Measurements from ENCODE around the gene WASHC2A.
A peak's percentile ranks its signal among the peaks of the same experiment; 100 is the strongest.
"Not testable (repeated sequence)": the region's sequence is repeated elsewhere in the genome, so short reads cannot be mapped to it uniquely, and the experiment has no call there.

The WASHC2A gene, protein sequence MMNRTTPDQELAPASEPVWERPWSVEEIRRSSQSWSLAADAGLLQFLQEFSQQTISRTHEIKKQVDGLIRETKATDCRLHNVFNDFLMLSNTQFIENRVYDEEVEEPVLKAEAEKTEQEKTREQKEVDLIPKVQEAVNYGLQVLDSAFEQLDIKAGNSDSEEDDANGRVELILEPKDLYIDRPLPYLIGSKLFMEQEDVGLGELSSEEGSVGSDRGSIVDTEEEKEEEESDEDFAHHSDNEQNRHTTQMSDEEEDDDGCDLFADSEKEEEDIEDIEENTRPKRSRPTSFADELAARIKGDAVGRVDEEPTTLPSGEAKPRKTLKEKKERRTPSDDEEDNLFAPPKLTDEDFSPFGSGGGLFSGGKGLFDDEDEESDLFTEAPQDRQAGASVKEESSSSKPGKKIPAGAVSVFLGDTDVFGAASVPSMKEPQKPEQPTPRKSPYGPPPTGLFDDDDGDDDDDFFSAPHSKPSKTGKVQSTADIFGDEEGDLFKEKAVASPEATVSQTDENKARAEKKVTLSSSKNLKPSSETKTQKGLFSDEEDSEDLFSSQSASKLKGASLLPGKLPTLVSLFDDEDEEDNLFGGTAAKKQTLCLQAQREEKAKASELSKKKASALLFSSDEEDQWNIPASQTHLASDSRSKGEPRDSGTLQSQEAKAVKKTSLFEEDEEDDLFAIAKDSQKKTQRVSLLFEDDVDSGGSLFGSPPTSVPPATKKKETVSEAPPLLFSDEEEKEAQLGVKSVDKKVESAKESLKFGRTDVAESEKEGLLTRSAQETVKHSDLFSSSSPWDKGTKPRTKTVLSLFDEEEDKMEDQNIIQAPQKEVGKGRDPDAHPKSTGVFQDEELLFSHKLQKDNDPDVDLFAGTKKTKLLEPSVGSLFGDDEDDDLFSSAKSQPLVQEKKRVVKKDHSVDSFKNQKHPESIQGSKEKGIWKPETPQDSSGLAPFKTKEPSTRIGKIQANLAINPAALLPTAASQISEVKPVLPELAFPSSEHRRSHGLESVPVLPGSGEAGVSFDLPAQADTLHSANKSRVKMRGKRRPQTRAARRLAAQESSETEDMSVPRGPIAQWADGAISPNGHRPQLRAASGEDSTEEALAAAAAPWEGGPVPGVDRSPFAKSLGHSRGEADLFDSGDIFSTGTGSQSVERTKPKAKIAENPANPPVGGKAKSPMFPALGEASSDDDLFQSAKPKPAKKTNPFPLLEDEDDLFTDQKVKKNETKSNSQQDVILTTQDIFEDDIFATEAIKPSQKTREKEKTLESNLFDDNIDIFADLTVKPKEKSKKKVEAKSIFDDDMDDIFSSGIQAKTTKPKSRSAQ (N-terminal part only)

GRCh38 chr10:50067546-50068351 is at the start of gene WASHC2A:
WASHC2A (plus strand) TSS chr10:50067954; CDS start chr10:50068006, 52 bp downstream.
- DNase-seq = peak; percentile 95

DNA sequence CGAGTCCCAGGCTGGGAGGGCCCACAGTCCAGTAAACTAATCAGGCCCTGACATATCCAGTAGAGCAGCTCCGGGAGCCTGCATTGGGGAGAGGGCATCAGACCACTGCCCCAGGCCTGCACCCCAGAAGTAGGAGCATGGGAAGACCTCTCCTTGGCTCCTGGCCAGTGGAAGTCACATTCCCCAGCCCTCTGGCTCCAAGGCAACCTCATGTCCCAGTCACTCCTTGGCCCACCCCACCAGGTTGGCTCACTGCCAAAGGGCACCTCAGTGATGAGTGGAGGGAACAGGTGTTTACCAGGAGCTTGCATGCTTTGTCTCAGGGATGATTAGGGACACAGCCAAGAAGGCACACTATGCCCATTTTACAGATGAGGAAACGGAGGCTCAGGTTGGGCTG is 48.5 kb upstream of the WASHC2A start:
- not testable (repeated sequence) for DNase-seq

GRCh38 chr10:50020451-50021024 is 47.2 kb upstream of the WASHC2A start:
- not testable (repeated sequence) for DNase-seq

GRCh38 chr10:50021646-50022045 is 46.1 kb upstream of the WASHC2A start:
- no peak for DNase-seq

DNA sequence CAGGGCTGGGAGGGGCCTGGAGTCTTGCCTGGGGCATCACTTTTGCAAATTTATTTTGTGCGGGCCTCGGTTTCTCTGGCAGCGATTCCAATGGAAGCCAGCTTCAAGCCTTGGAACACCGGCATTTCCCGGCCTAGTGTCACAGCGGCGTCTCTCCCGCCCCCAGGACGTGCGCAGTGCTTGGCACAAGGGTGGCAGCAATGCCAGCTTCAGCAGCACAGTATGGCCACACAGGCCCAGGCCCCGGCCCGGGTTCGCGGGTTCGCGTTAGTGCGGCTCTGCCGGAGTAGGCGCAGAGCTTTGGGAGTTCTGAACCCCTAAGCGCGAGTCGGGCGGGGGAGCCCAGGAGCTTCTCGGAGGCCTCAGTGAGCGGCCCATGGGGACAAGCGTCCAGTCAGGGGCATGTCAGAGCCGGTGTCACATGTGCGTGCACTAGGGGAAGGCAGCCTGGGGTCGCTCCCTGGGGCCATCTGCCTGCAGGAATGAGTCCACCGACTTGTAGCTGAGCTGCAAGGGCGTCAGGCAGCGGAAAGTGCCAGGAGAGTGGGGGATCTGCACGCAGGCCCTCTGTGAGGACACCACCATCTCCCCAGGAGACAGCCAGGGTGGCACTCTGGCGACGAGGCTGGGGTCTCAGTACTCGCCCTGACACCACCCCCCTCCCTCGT is 42.9 kb upstream of the WASHC2A start:
- not testable (repeated sequence) for DNase-seq

- DNase-seq = no peak
These were observed 42.1 kb upstream of the WASHC2A start for GRCh38 chr10:50025627-50026026.

DNA sequence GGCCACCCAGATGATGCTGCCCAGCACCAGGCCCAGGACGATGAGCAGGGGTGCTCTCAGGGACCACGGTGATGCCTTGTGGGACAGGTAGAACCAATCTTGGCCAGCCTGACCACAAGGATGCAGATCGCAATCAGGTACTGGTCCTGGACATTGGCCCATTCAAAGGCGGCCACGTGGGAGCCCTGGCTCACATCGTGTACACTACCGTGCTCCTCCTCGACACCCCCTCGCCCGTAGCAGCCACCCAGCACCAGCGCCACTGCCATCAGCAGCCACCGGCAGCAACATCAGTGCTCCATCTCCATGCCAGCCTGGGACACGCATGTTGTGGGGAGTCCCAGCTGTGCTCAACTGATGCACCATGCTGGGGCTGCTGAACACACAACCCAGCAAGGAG is 40.6 kb upstream of the WASHC2A start:
- no peak for DNase-seq

DNA sequence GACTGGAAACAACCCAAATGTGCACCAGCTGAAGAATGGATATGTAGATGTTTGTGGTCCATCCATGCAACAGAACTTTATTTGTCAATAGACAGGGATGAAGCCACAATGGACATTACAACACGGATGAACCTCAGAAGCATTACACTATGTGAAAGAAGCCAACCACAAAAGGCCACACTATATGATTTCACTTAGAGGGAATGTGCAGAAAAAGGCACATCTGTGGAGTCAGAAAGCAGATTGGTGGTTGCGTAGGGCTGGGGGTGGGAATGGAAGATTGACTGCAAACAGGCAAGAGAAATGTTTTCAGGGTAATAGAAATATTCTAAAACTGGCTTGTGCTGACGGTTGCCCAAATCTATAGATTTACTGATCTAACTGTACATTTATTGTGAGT is 34.3 kb upstream of the WASHC2A start:
- DNase-seq = no peak

DNA sequence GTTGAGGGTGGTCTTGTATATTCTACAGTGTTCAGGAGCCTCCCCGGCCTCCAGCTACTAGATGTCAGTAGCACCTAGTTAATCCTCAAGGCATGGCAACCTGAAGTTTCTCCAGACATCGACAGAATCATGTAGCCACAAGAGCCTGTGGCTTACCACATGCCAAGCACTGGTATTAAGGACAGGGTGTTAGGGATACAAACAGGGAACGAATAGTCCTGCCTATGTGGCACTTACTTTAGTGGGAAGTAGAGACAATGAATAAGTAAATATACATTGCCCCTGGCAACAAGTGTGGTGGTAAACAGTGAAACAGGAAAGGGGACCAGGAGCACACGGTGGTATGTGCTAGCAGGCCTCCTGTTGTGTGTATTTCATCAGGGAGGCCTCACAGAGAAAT is 32.4 kb upstream of the WASHC2A start:
- not testable (repeated sequence) for DNase-seq

GRCh38 chr10:50044941-50045664 is 22.7 kb upstream of the WASHC2A start:
- no peak for DNase-seq

DNA sequence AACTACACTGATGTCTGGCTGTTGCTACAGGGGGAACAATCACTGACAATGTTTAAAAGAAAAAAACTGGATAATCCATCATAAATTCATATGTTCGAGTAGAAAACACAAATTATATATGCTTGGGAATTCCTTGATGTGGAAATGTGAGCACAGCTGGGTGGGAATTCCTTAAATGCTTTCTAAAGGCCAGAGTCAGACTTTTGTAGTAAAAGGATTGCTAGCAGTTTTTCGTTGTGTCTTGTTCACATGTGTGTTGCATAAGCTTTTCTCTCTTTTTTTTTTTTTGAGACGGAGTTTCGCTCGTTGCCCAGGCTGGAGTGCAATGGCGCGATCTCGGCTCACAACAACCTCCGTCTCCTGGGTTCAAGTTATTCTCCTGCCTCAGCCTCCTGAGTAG is 21.3 kb upstream of the WASHC2A start:
- not testable (repeated sequence) for DNase-seq

- not testable (repeated sequence) for DNase-seq
These were observed 20.2 kb upstream of the WASHC2A start for GRCh38 chr10:50047594-50047993.

DNA sequence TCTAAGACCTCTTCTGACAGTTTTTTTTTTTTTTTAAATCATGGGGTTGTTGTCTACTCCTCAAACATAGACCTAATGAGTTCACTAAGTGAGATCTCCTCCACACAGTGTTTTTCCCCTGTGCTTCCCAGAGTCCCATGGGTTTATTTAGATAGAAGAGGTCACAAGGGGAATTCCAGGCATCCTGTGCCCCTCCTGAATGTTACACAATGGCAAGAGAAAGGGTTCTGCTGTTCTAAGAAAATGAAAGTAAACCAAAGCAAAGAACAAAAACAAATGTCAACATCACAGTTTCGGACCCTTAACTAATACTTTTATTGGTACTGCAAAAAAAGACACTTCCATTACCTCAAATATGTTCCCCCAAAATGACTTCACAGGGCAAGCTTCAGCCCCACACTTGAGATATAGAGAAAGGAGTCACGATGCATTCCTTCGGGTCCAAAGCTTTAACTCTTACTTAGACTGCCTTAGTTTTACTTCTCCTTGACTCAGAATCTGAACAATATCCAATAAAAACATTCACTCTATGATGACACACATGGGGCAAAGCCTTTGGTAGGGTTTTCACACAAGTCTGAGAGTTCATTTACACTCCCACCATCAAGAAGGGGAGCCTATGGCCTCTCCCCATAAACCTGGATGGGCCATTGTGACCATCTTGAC is 15.6 kb upstream of the WASHC2A start:
- not testable (repeated sequence) for DNase-seq

- DNase-seq = not testable (repeated sequence)
These were observed 14.9 kb upstream of the WASHC2A start for GRCh38 chr10:50052778-50053376.

GRCh38 chr10:50055494-50056292 is 12.1 kb upstream of the WASHC2A start:
- DNase-seq = not testable (repeated sequence)

DNA sequence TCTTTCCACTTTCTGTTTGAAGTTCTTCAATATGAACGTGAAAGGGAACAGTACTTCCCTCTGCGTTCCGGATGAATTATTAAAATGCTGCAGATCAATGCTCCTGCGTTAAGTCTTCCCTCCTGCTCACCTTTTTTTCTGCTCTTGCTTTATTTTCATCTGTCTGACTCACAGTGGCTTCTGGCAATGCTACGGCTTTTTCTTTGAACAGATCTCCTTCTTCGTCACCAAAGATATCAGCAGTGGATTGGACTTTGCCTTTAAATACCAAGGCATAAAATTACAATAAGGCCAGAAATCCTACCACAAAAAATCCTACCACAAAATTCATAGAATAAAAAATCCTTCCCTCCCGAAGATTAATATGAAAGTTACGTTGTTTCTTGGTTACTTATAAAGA is 11.1 kb upstream of the WASHC2A start:
- DNase-seq = not testable (repeated sequence)

DNA sequence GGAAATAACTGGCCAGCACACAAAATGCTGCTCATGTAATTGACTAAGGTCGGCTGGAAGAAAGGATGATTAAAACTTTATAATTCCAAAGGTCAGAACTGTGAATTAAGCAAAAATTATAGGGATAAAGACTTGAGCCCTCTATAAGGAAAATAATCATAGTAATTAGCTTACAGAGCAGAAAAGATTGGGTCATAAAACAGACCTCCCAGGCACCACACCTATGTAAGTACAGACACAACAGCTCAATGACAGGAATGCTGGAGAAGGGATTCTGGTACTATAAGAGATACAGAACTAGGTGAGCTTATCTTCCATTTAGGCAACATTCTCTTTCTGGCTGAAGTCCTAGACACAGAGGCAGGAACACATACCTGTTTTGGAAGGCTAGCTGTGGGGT is 9.0 kb upstream of the WASHC2A start:
- not testable (repeated sequence) for DNase-seq

DNA sequence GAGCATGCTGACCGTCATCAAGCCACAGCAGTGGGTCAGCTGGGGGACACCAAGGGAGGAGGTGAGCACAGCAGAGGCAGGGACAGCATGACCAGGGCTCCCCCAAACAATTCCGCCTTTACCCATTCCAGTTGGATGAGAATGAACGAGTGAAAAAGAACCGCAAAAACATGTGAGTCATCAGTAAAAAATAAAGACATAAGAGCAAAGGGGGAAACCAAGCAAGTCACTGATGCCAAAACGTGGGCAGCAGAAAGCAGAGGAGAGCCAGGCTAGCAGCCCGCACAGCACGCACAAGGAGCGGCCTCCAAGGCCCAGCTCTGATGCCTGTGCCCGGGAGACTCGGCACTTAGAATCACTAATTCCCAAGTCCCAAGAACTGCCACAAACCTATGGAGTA is 7.8 kb upstream of the WASHC2A start:
- DNase-seq = not testable (repeated sequence)

Measured in right forelimb (tissue), 1 donor.